K562 (cell line): ENCODE measurements around the gene DNAJC18. TPM values are rescaled to one million over a fixed set of nuclear protein-coding genes. Genes with fewer than 3 reads are reported as not detected.

Experiments
- BDP1 ChIP-seq: IDR thresholded peaks from 3 replicates; pipeline ENCODE4 v1.6.1; 2011; ENCODE audit not compliant: insufficient read length, insufficient read depth
- CEBPB ChIP-seq: fragments of 450-650 bp; IDR thresholded peaks from 2 replicates; pipeline ENCODE4 v1.6.1; 2016; ENCODE audit warnings: missing genetic modification characterization, missing compliant biosample characterization
- EWSR1 ChIP-seq: fragments of 450-650 bp; IDR thresholded peaks from 2 replicates; pipeline ENCODE4 v1.6.1; 2018; ENCODE audit warnings: borderline replicate concordance, mild to moderate bottlenecking, low read depth, moderate library complexity; ENCODE audit not compliant: partially characterized antibody
- HNRNPUL1 ChIP-seq: fragments of 200-400 bp; formaldehyde crosslinking; IDR thresholded peaks from 2 replicates; pipeline ENCODE4 v1.6.1; 2017; ENCODE audit warnings: low read length
- NCOA6 ChIP-seq: fragments of 450-650 bp; IDR thresholded peaks from 2 replicates; pipeline ENCODE4 v1.6.1; 2017; ENCODE audit warnings: mild to moderate bottlenecking
- PHB2 ChIP-seq: fragments of 450-650 bp; IDR thresholded peaks from 2 replicates; pipeline ENCODE4 v1.6.1; 2017; ENCODE audit warnings: low read depth
- PTRF ChIP-seq: fragments of 450-650 bp; IDR thresholded peaks from 2 replicates; pipeline ENCODE4 v1.6.1; 2016; ENCODE audit warnings: mild to moderate bottlenecking, missing genetic modification characterization, missing compliant biosample characterization
- RBFOX2 ChIP-seq: fragments of 200-400 bp; formaldehyde crosslinking; IDR thresholded peaks from 2 replicates; pipeline ENCODE4 v1.6.1; 2017; ENCODE audit warnings: low read depth, mild to moderate bottlenecking, low read length, moderate library complexity
- SOX6 ChIP-seq: fragments of 450-650 bp; IDR thresholded peaks from 2 replicates; pipeline ENCODE4 v1.6.1; 2014; ENCODE audit warnings: mild to moderate bottlenecking
- TAF15 ChIP-seq: fragments of 200-400 bp; formaldehyde crosslinking; IDR thresholded peaks from 2 replicates; pipeline ENCODE4 v1.6.1; 2017; ENCODE audit warnings: mild to moderate bottlenecking, low read depth, low read length, moderate library complexity
- TCF7 ChIP-seq: sonication (generic); IDR thresholded peaks from 2 replicates; pipeline ENCODE4 v1.6.1; 2016; ENCODE audit warnings: antibody characterized with exemption, borderline replicate concordance
- TSC22D4 ChIP-seq: fragments of 450-650 bp; IDR thresholded peaks from 2 replicates; pipeline ENCODE4 v1.6.1; 2016; ENCODE audit warnings: missing genetic modification characterization, missing biosample characterization, control low read depth
- VEZF1 ChIP-seq: fragments of 200-800 bp; sonication (Bioruptor generic); IDR thresholded peaks from 2 replicates; pipeline ENCODE4 v1.6.1; 2017; ENCODE audit warnings: missing genetic modification characterization, missing compliant biosample characterization
- ZMIZ1 ChIP-seq, 2 experiments: fragments of 150-350 bp in 1 of 2; IDR thresholded peaks; 2 replicates each; pipeline ENCODE4 v1.6.1; 2012 to 2016; ENCODE audit warnings: low read depth in 2 of 2, low read length in 2 of 2, mild to moderate bottlenecking in 1 of 2, moderate library complexity in 1 of 2
- ZNF146 ChIP-seq: IDR thresholded peaks from one replicate; pipeline ENCODE4 v1.6.1; 2018; ENCODE audit warnings: missing compliant biosample characterization; ENCODE audit not compliant: unreplicated experiment
- ZNF217 ChIP-seq: sonication (generic); formaldehyde crosslinking; IDR thresholded peaks from 2 replicates; pipeline ENCODE4 v1.8.0; 2022; ENCODE audit warnings: mild to moderate bottlenecking, missing genetic modification reagents
- ZNF280B ChIP-seq: fragments of 250-450 bp; sonication (Bioruptor Pico); IDR thresholded peaks from 2 replicates; pipeline ENCODE4 v1.5.1; 2021; ENCODE audit warnings: mild to moderate bottlenecking
- ZNF695 ChIP-seq: fragments of 450-650 bp; formaldehyde crosslinking; IDR thresholded peaks from 2 replicates; pipeline ENCODE4 v1.4.0; 2020; ENCODE audit warnings: mild to moderate bottlenecking, moderate library complexity
- ZNF830 ChIP-seq: fragments of 250-450 bp; sonication (Bioruptor Pico); IDR thresholded peaks from 2 replicates; pipeline ENCODE4 v1.5.0; 2021; ENCODE audit warnings: mild to moderate bottlenecking
- polyA plus RNA-seq, 8 experiments: library from polyadenylated mRNA; depleted of rRNA in 4 of 8; stranded (reverse) in 5 of 8; unstranded in 3 of 8; fragments of >200 nt; fragmentation: Nextera tagmentation in 2 of 8; fragmentation: Illumina TruSeq in 1 of 8; extraction: Ambion mirVana in 2 of 8; extraction: Trizol in 1 of 8; gene quantifications; 2 replicates each; pipeline versions ENCODE4 v1.2.1 to v1.2.3, GENCODE V29; 2011 to 2014; ENCODE audit warnings: inconsistent platforms in 1 of 8, missing spikeins in 1 of 8
- total RNA-seq, 7 experiments: library from RNA; depleted of rRNA in 6 of 7; stranded (reverse); fragments of >200 nt in 6 of 7; fragmentation: Illumina TruSeq in 2 of 7; extraction: Trizol in 2 of 7; gene quantifications; 2 replicates each; pipeline versions ENCODE4 v1.2.1 to v1.2.3, GENCODE V29; 2011 to 2021; ENCODE audit warnings: low replicate concordance in 1 of 7

Gene DNAJC18
- total and polyA plus RNA-seq, 9 of the 15 experiments (the other 6 are each of a cell fraction or from before 2014, with no cell fraction given): 1.5 to 13.3 (median 7.5) TPM

- peak in 1 of 2 experiments; percentile 69; a peak in 1 of 4 replicates for TF ChIP-seq ZMIZ1 (IDR thresholded peaks at IDR 0.05; ENCODE audit: low read depth in 2 of 2, low read length in 2 of 2)
- no peak for TF ChIP-seq EWSR1
- TF ChIP-seq TSC22D4 (tag): no peak
- TF ChIP-seq RBFOX2: peak; percentile 56
- TF ChIP-seq ZNF146 (CRISPR knock-in tag): no peak
- TF ChIP-seq ZNF695 (CRISPR knock-in tag): peak; percentile 62; the same call in 1 of the 2 replicates
- TF ChIP-seq BDP1: no peak
- TF ChIP-seq SOX6: peak; percentile 76
- TF ChIP-seq ZNF280B (CRISPR knock-in tag): no peak
- no peak for TF ChIP-seq PHB2
- TF ChIP-seq CEBPB (tag): peak; percentile 100
- no peak for TF ChIP-seq TAF15
- TF ChIP-seq PTRF (tag): no peak
- TF ChIP-seq NCOA6: no peak
- no peak for TF ChIP-seq HNRNPUL1
- no peak for TF ChIP-seq TCF7
- peak; percentile 59; the same call in 1 of the 2 replicates for TF ChIP-seq ZNF830
- no peak for TF ChIP-seq ZNF217 (CRISPR knock-in tag)
- peak; percentile 88 for TF ChIP-seq VEZF1 (CRISPR knock-in tag)
These were observed 35.8 kb upstream of the DNAJC18 start (continued) for GRCh38 chr5:139474890-139475791.
